Mesendoderm (in vitro differentiated cells): ENCODE data around the gene BBS1.
A peak's percentile ranks its signal among the peaks of the same experiment; 100 is the strongest.
"Not testable (repeated sequence)": the region's sequence is repeated elsewhere in the genome, so short reads cannot be mapped to it uniquely, and the experiment has no call there.

Source experiments
- DNase-seq: peaks from one replicate; pipeline ENCODE4 v3.0.0; 2013
- H2AK5ac ChIP-seq: 2 replicates; pipeline ENCODE4 v1.6.1; 2013; ENCODE audit warnings: low read length, inconsistent platforms
- H2BK120ac ChIP-seq: 2 replicates; pipeline ENCODE4 v1.6.1; 2013; ENCODE audit warnings: low read depth, mild to moderate bottlenecking, low read length, moderate library complexity, mixed read lengths
- H2BK15ac ChIP-seq: replicated peaks from 2 replicates; pipeline ENCODE4 v1.6.1; 2013; ENCODE audit warnings: low read depth, mild to moderate bottlenecking, moderate library complexity
- H2BK5ac ChIP-seq: 2 replicates; pipeline ENCODE4 v1.6.1; 2013; ENCODE audit warnings: low read length, inconsistent platforms
- H3K18ac ChIP-seq: 2 replicates; pipeline ENCODE4 v1.6.1; 2013; ENCODE audit warnings: mild to moderate bottlenecking, low read length, mixed read lengths
- H3K23ac ChIP-seq: one replicate; pipeline ENCODE4 v1.6.1; 2013; ENCODE audit warnings: low read length
- H3K27ac ChIP-seq: 2 replicates; pipeline ENCODE4 v1.5.1; 2013; ENCODE audit warnings: low read depth, mild to moderate bottlenecking, inconsistent platforms, low read length, moderate library complexity
- H3K27me3 ChIP-seq: 2 replicates; pipeline ENCODE4 v1.6.1; 2013; ENCODE audit warnings: low read length, control low read depth, mild to moderate bottlenecking, inconsistent platforms; ENCODE audit not compliant: insufficient read depth, poor library complexity
- H3K36me3 ChIP-seq: 2 replicates; pipeline ENCODE4 v1.6.1; 2013; ENCODE audit warnings: low read length, inconsistent platforms; ENCODE audit not compliant: control insufficient read depth, insufficient read depth
- H3K4ac ChIP-seq: one replicate; pipeline ENCODE4 v1.6.1; 2013; ENCODE audit warnings: low read depth, mild to moderate bottlenecking, low read length, moderate library complexity
- H3K4me1 ChIP-seq: 2 replicates; pipeline ENCODE4 v1.6.1; 2013; ENCODE audit warnings: low read depth, low read length, inconsistent platforms; ENCODE audit not compliant: control insufficient read depth
- H3K4me2 ChIP-seq: 2 replicates; pipeline ENCODE4 v1.6.1; 2013; ENCODE audit warnings: low read length
- H3K4me3 ChIP-seq: 2 replicates; pipeline ENCODE4 v1.5.1; 2013; ENCODE audit warnings: mild to moderate bottlenecking, low read length
- H3K56ac ChIP-seq: one replicate; pipeline ENCODE4 v1.6.1; 2013; ENCODE audit warnings: low read length
- H3K79me1 ChIP-seq: 2 replicates; pipeline ENCODE4 v1.6.1; 2013; ENCODE audit warnings: low read length, inconsistent platforms
- H3K79me2 ChIP-seq: 2 replicates; pipeline ENCODE4 v1.6.1; 2013; ENCODE audit warnings: mild to moderate bottlenecking, low read length; ENCODE audit not compliant: control insufficient read depth, insufficient read depth
- H3K9ac ChIP-seq: 2 replicates; pipeline ENCODE4 v1.6.1; 2013; ENCODE audit warnings: low read length, inconsistent platforms
- H4K5ac ChIP-seq: one replicate; pipeline ENCODE4 v1.6.1; 2013; ENCODE audit warnings: low read length
- H4K8ac ChIP-seq: one replicate; pipeline ENCODE4 v1.6.1; 2013; ENCODE audit warnings: low read depth, mild to moderate bottlenecking, control low read depth, low read length, moderate library complexity
- WGBS: extraction: QIAGEN DNeasy Blood & Tissue Kit; methylation state at CpG from one replicate; pipeline ENCODE4 v1.1.7; 2013; ENCODE audit warnings: low lambda C conversion rate, missing lambda C conversion rate; ENCODE audit not compliant: insufficient coverage; ENCODE audit errors: extremely low coverage; 5-methylcytosine and 5-hydroxymethylcytosine counted together

BBS1 gene

GRCh38 chr11:66542362-66542761 lies 31.9 kb downstream of the BBS1 start:
- H3K56ac ChIP-seq = no peak overlapping the region
- no peaks in the 10 kb centered on the region for H3K79me1 ChIP-seq
- no peak overlapping the region for H3K27ac ChIP-seq
- H3K4ac ChIP-seq = no peak overlapping the region
- no peak overlapping the region for H3K18ac ChIP-seq
- H3K9ac ChIP-seq = no peak overlapping the region
- no CpG with 5 or more reads among the region's 10 CpGs for WGBS
- H3K4me1 ChIP-seq = no peaks in the 10 kb centered on the region
- H2BK15ac ChIP-seq = no peak overlapping the region
- no peak overlapping the region for H2BK5ac ChIP-seq
- no peaks in the 10 kb centered on the region for H3K27me3 ChIP-seq
- no peaks in the 10 kb centered on the region for H3K36me3 ChIP-seq
- H3K23ac ChIP-seq = no peak overlapping the region
- no peak overlapping the region for H4K8ac ChIP-seq
- H2BK120ac ChIP-seq = no peak overlapping the region
- no peak overlapping the region for H3K4me2 ChIP-seq
- no peaks in the 10 kb centered on the region for H3K79me2 ChIP-seq
- no peak overlapping the region for H3K4me3 ChIP-seq
- no peak overlapping the region for H4K5ac ChIP-seq
- no peak for DNase-seq
- H2AK5ac ChIP-seq = no peak overlapping the region

- peak; percentile 69 for DNase-seq
- peak overlapping the region; percentile 44 for H3K9ac ChIP-seq
- no peak overlapping the region for H2BK15ac ChIP-seq
- no peak overlapping the region for H4K5ac ChIP-seq
- no peak overlapping the region for H2BK120ac ChIP-seq
- H3K4me2 ChIP-seq = no peak overlapping the region
- H3K23ac ChIP-seq = no peak overlapping the region
- H3K4ac ChIP-seq = no peak overlapping the region
- H3K56ac ChIP-seq = peak overlapping the region; percentile 57
- no peak overlapping the region for H2BK5ac ChIP-seq
- WGBS = no CpG with 5 or more reads among the region's 26 CpGs
- no peaks in the 10 kb centered on the region for H3K79me1 ChIP-seq
- H3K4me3 ChIP-seq = no peak overlapping the region
- H3K36me3 ChIP-seq = no peaks in the 10 kb centered on the region
- no peak overlapping the region for H3K27ac ChIP-seq
- no peak overlapping the region for H3K18ac ChIP-seq
- no peaks in the 10 kb centered on the region for H3K27me3 ChIP-seq
- no peaks in the 10 kb centered on the region for H3K4me1 ChIP-seq
- no peak overlapping the region for H4K8ac ChIP-seq
- H2AK5ac ChIP-seq = no peak overlapping the region
- H3K79me2 ChIP-seq = no peaks in the 10 kb centered on the region
Measured at GRCh38 chr11:66543263-66544107, 33.0 kb downstream of the BBS1 start.

GRCh38 chr11:66544952-66545351 lies 34.5 kb downstream of the BBS1 start:
- peak overlapping the region; percentile 93 for H3K9ac ChIP-seq
- not testable (repeated sequence) for H3K27me3 ChIP-seq, DNase-seq, H2BK120ac ChIP-seq, H3K79me1 ChIP-seq, H3K4ac ChIP-seq, H2BK5ac ChIP-seq, H3K27ac ChIP-seq, H3K36me3 ChIP-seq, H3K23ac ChIP-seq, H3K4me2 ChIP-seq, H4K5ac ChIP-seq, H3K18ac ChIP-seq, H2AK5ac ChIP-seq, H2BK15ac ChIP-seq, H3K79me2 ChIP-seq, H3K4me1 ChIP-seq, H4K8ac ChIP-seq, H3K4me3 ChIP-seq
- WGBS = no CpG with 5 or more reads among the region's 14 CpGs
- peak overlapping the region; percentile 94 for H3K56ac ChIP-seq

GRCh38 chr11:66545701-66546367 lies 35.4 kb downstream of the BBS1 start, which contains the start of gene ZDHHC24:
Gene ZDHHC24, minus strand, starts transcription at chr11:66546048. Its CDS starts 45 bp downstream, at chr11:66546003.
- peak within 1 kb of the TSS; percentile 81 for H3K4me3 ChIP-seq
- no peaks in the 10 kb centered on the region for H3K79me2 ChIP-seq
- no peaks in the 10 kb centered on the region for H3K36me3 ChIP-seq
- WGBS = no CpG with 5 or more reads among the region's 71 CpGs
- H4K5ac ChIP-seq = no peak within 1 kb of the TSS
- no peak within 1 kb of the TSS for H3K27ac ChIP-seq
- no peak within 1 kb of the TSS for H2BK5ac ChIP-seq
- peak within 1 kb of the TSS; percentile 8 for H3K4ac ChIP-seq
- H3K79me1 ChIP-seq = no peaks in the 10 kb centered on the region
- H3K27me3 ChIP-seq = no peaks in the 10 kb centered on the region
- no peak within 1 kb of the TSS for H2AK5ac ChIP-seq
- H3K23ac ChIP-seq = no peak within 1 kb of the TSS
- peak within 1 kb of the TSS; percentile 93 for H3K9ac ChIP-seq
- DNase-seq = peak; percentile 98
- peak within 1 kb of the TSS; percentile 7 for H4K8ac ChIP-seq
- H2BK120ac ChIP-seq = no peak within 1 kb of the TSS
- H3K56ac ChIP-seq = peak within 1 kb of the TSS; percentile 94
- H2BK15ac ChIP-seq = no peak within 1 kb of the TSS
- H3K4me1 ChIP-seq = no peaks in the 10 kb centered on the region
- H3K4me2 ChIP-seq = peak within 1 kb of the TSS; percentile 78
- H3K18ac ChIP-seq = peak within 1 kb of the TSS; percentile 62

GRCh38 chr11:66546368-66546965 lies 36.0 kb downstream of the BBS1 start, which contains the start of gene ACTN3:
Gene ACTN3, plus strand, starts transcription at chr11:66546903. Its CDS starts 35 bp downstream, at chr11:66546938.
- Histone ChIP-seq H2BK120ac (no peak within 1 kb of the TSS), H3K4me3 (peak within 1 kb of the TSS; percentile 81), H2AK5ac (no peak within 1 kb of the TSS), H4K5ac (no peak within 1 kb of the TSS), H3K23ac (no peak within 1 kb of the TSS), H2BK5ac (no peak within 1 kb of the TSS), H3K79me1 (no peaks in the 10 kb centered on the region), H3K27ac (no peak within 1 kb of the TSS), H3K36me3 (no peaks in the 10 kb centered on the region), H3K56ac (peak within 1 kb of the TSS; percentile 94), H3K79me2 (no peaks in the 10 kb centered on the region), H3K4ac (peak within 1 kb of the TSS; percentile 8), H3K9ac (peak within 1 kb of the TSS; percentile 93), H3K27me3 (no peaks in the 10 kb centered on the region), H3K4me2 (peak within 1 kb of the TSS; percentile 78), H3K18ac (peak within 1 kb of the TSS; percentile 62), H4K8ac (peak within 1 kb of the TSS; percentile 7), H2BK15ac (no peak within 1 kb of the TSS), H3K4me1 (no peaks in the 10 kb centered on the region)
- no CpG with 5 or more reads among the region's 37 CpGs for WGBS
- peak; percentile 57 for DNase-seq
